ENCODE data around the gene ATAD5.
"Not testable (repeated sequence)": the region's sequence is repeated elsewhere in the genome, so short reads cannot be mapped to it uniquely, and the experiment has no call there.

Gene ATAD5

GRCh38 chr17:30831663-30832437 is at the start of gene ATAD5:
Gene ATAD5 (plus strand): TSS chr17:30831966. CDS start chr17:30832348, 382 bp downstream.
- DNase-seq (ENCODE audit: low read depth, low spot score), result peak; percentile 63

GRCh38 chr17:30782206-30782605 is 49.6 kb upstream of the ATAD5 start:
- DNase-seq (ENCODE audit: low read depth, low spot score), result no peak

- no peak for DNase-seq (ENCODE audit: low read depth, low spot score)
Observed at GRCh38 chr17:30788918-30789317, 42.8 kb upstream of the ATAD5 start.

- no peak for DNase-seq (ENCODE audit: low read depth, low spot score)
Observed at GRCh38 chr17:30790279-30790678, 41.5 kb upstream of the ATAD5 start.

GRCh38 chr17:30793282-30793977 is 38.3 kb upstream of the ATAD5 start:
- DNase-seq (ENCODE audit: low read depth, low spot score), result no peak

- no peak for DNase-seq (ENCODE audit: low read depth, low spot score)
Observed at GRCh38 chr17:30794372-30794771, 37.4 kb upstream of the ATAD5 start.

GRCh38 chr17:30796016-30796415 is 35.8 kb upstream of the ATAD5 start:
- no peak for DNase-seq (ENCODE audit: low read depth, low spot score)

GRCh38 chr17:30801671-30802070 is 30.1 kb upstream of the ATAD5 start:
- DNase-seq (ENCODE audit: low read depth, low spot score), result no peak

- DNase-seq (ENCODE audit: low read depth, low spot score), result no peak
Observed at GRCh38 chr17:30805944-30806456, 25.8 kb upstream of the ATAD5 start.

- DNase-seq (ENCODE audit: low read depth, low spot score), result no peak
Observed at GRCh38 chr17:30807896-30808295, 23.9 kb upstream of the ATAD5 start.

- DNase-seq (ENCODE audit: low read depth, low spot score), result no peak
Observed at GRCh38 chr17:30808785-30809286, 22.9 kb upstream of the ATAD5 start.

- no peak for DNase-seq (ENCODE audit: low read depth, low spot score)
Observed at GRCh38 chr17:30809867-30810266, 21.9 kb upstream of the ATAD5 start.

- DNase-seq (ENCODE audit: low read depth, low spot score), result no peak
Observed at GRCh38 chr17:30812218-30813177, 19.3 kb upstream of the ATAD5 start.

- DNase-seq (ENCODE audit: low read depth, low spot score), result not testable (repeated sequence)
Observed at GRCh38 chr17:30814236-30814635, 17.5 kb upstream of the ATAD5 start.

GRCh38 chr17:30814860-30815259 is 16.9 kb upstream of the ATAD5 start:
- not testable (repeated sequence) for DNase-seq (ENCODE audit: low read depth, low spot score)

GRCh38 chr17:30816165-30816564 is 15.6 kb upstream of the ATAD5 start:
- DNase-seq (ENCODE audit: low read depth, low spot score), result no peak

- no peak for DNase-seq (ENCODE audit: low read depth, low spot score)
Observed at GRCh38 chr17:30819971-30820705, 11.6 kb upstream of the ATAD5 start.

- no peak for DNase-seq (ENCODE audit: low read depth, low spot score)
Observed at GRCh38 chr17:30821871-30822723, 9.7 kb upstream of the ATAD5 start.

- DNase-seq (ENCODE audit: low read depth, low spot score), result not testable (repeated sequence)
Observed at GRCh38 chr17:30822919-30823318, 8.8 kb upstream of the ATAD5 start.

- DNase-seq (ENCODE audit: low read depth, low spot score), result no peak
Observed at GRCh38 chr17:30823421-30823820, 8.3 kb upstream of the ATAD5 start.
